A673 (cell line): ENCODE results near the gene NCOA3. TPM values are rescaled to one million over a fixed set of nuclear protein-coding genes. Genes with fewer than 3 reads are reported as not detected.

Experiments
- BruUV-seq: library from RNA; stranded (reverse); fragments of 400-500 nt; replicated peaks from 2 replicates; lab custom pipeline; 2021; lab: Mats Ljungman, UMichigan
- CTCF ChIA-PET: fragments of 300-600 bp; sonication (Branson Sonifier 250); formaldehyde crosslinking; loops from one replicate; lab custom pipeline; 2022; ENCODE audit warnings: antibody characterized with exemption; lab: Charles Lee
- POLR2A ChIA-PET: fragments of 300-600 bp; sonication (Branson Sonifier 250); formaldehyde crosslinking; loops from one replicate; lab custom pipeline; 2022; ENCODE audit warnings: antibody characterized with exemption; ENCODE audit not compliant: low non-redundant PET; lab: Charles Lee
- DNase-seq: peaks from one replicate; pipeline ENCODE4 v3.0.0-alpha.2; 2015; ENCODE audit warnings: low spot score
- H3K27ac ChIP-seq: fragments of 200-600 bp; sonication (generic); 2 replicates; pipeline ENCODE4 v1.5.1; 2016; ENCODE audit warnings: mixed run types, low read depth, mild to moderate bottlenecking, mixed read lengths, antibody characterized with exemption, low read length; ENCODE audit not compliant: poor library complexity, severe bottlenecking
- H3K27me3 ChIP-seq: fragments of 200-600 bp; sonication (generic); replicated peaks from 2 replicates; pipeline ENCODE4 v1.6.1; 2017; ENCODE audit warnings: mixed run types, low read depth, mild to moderate bottlenecking, mixed read lengths, antibody characterized with exemption, low read length; ENCODE audit not compliant: insufficient read depth, poor library complexity
- H3K36me3 ChIP-seq: fragments of 200-600 bp; sonication (generic); 2 replicates; pipeline ENCODE4 v1.6.1; 2016; ENCODE audit warnings: mixed run types, mild to moderate bottlenecking, mixed read lengths, antibody characterized with exemption, low read length; ENCODE audit not compliant: insufficient read depth, poor library complexity, severe bottlenecking
- H3K4me1 ChIP-seq: fragments of 200-600 bp; sonication (generic); 2 replicates; pipeline ENCODE4 v1.6.1; 2017; ENCODE audit warnings: mixed run types, mild to moderate bottlenecking, mixed read lengths, antibody characterized with exemption, low read length; ENCODE audit not compliant: insufficient read depth, poor library complexity, severe bottlenecking
- H3K4me3 ChIP-seq: fragments of 200-600 bp; sonication (generic); 2 replicates; pipeline ENCODE4 v1.5.1; 2016; ENCODE audit warnings: low read depth, mixed run types, mild to moderate bottlenecking, mixed read lengths, low read length; ENCODE audit not compliant: poor library complexity, severe bottlenecking
- H3K9me3 ChIP-seq: fragments of 200-600 bp; sonication (generic); 2 replicates; pipeline ENCODE4 v1.6.1; 2016; ENCODE audit warnings: mixed run types, low read depth, mild to moderate bottlenecking, mixed read lengths, antibody characterized with exemption, low read length; ENCODE audit not compliant: poor library complexity, severe bottlenecking
- EZH2 ChIP-seq: fragments of 200-600 bp; sonication (generic); IDR thresholded peaks from 2 replicates; pipeline ENCODE4 v1.6.1; 2017; ENCODE audit warnings: borderline replicate concordance, low read depth, mild to moderate bottlenecking, mixed read lengths, antibody characterized with exemption, low read length; ENCODE audit not compliant: poor library complexity, severe bottlenecking
- intact Hi-C: fragments of 100-400 bp; cut with micrococcal nuclease; formaldehyde crosslinking; loops from one replicate; pipeline ENCODE4 v1.10.0; 2022; ENCODE audit not compliant: unreplicated experiment
- total RNA-seq: library from RNA; stranded (reverse); gene quantifications from 2 replicates; pipeline ENCODE4 v1.2.3, GENCODE V29; 2021
- TF ChIP-seq, protein P1 (sequence below): fragments of 300-800, 200-600 bp; sonication (generic); conservative IDR thresholded peaks from 2 replicates; pipeline ENCODE4 v1.5.1; 2017; ENCODE audit warnings: low read depth, mild to moderate bottlenecking, antibody characterized with exemption, low read length, moderate library complexity, mixed read lengths

NCOA3 gene
- total RNA-seq, 1 experiment from 2014 or later = 26.8 TPM

DNA sequence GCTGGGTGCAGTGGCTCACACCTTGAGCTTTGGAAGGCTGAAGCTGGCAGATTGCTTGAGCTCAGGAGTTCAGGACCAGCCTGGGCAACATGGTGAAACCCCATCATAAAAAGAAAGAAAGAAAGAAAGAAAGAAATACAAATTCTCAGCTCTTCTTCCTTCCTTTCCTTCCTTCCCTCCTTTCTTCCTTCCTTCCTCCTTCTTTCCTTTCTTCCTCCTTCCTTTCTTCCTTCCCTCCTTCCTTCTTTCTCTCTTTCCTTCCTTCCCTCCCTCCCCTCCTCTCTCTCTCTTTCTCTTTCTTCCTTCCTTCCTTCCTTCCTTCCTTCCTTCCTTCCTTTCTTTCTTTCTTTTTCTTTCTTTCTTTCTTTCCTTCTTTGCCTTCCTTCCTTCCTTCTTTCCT lies 21.0 kb upstream of the NCOA3 start:
- DNase-seq = no peak
- ChIA-PET CTCF (no interaction called here), POLR2A (no interaction called here)
- BruUV-seq = no TSS peak
- Histone ChIP-seq H3K4me3 (no peak overlapping the region), H3K4me1 (no peaks in the 10 kb centered on the region), H3K9me3 (no peaks in the 10 kb centered on the region), H3K27me3 (no peaks in the 10 kb centered on the region), H3K27ac (no peak overlapping the region), H3K36me3 (no peaks in the 10 kb centered on the region)
- intact Hi-C loops = no loop called here
- TF ChIP-seq EZH2 = no peak
- TF ChIP-seq, protein P1, sequence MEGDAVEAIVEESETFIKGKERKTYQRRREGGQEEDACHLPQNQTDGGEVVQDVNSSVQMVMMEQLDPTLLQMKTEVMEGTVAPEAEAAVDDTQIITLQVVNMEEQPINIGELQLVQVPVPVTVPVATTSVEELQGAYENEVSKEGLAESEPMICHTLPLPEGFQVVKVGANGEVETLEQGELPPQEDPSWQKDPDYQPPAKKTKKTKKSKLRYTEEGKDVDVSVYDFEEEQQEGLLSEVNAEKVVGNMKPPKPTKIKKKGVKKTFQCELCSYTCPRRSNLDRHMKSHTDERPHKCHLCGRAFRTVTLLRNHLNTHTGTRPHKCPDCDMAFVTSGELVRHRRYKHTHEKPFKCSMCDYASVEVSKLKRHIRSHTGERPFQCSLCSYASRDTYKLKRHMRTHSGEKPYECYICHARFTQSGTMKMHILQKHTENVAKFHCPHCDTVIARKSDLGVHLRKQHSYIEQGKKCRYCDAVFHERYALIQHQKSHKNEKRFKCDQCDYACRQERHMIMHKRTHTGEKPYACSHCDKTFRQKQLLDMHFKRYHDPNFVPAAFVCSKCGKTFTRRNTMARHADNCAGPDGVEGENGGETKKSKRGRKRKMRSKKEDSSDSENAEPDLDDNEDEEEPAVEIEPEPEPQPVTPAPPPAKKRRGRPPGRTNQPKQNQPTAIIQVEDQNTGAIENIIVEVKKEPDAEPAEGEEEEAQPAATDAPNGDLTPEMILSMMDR = no peak

- Histone ChIP-seq H3K4me3 (no peak overlapping the region), H3K27ac (no peak overlapping the region), H3K9me3 (no peaks in the 10 kb centered on the region), H3K36me3 (no peaks in the 10 kb centered on the region), H3K4me1 (no peaks in the 10 kb centered on the region), H3K27me3 (no peaks in the 10 kb centered on the region)
- DNase-seq = no peak
- no TSS peak for BruUV-seq
- CTCF ChIA-PET = no interaction called here
- intact Hi-C loops = no loop called here
- POLR2A ChIA-PET = no interaction called here
- TF ChIP-seq, protein P1 = no peak
- no peak for TF ChIP-seq EZH2
These were observed 20.1 kb upstream of the NCOA3 start for GRCh38 chr20:47481330-47482216.

- H3K36me3 ChIP-seq = no peaks in the 10 kb centered on the region
- no peak for TF ChIP-seq EZH2
- TF ChIP-seq, protein P1 = no peak
- no peak overlapping the region for H3K4me3 ChIP-seq
- POLR2A ChIA-PET = no interaction called here
- H3K4me1 ChIP-seq = no peaks in the 10 kb centered on the region
- CTCF ChIA-PET = no interaction called here
- H3K9me3 ChIP-seq = no peaks in the 10 kb centered on the region
- intact Hi-C loops = no loop called here
- no peaks in the 10 kb centered on the region for H3K27me3 ChIP-seq
- H3K27ac ChIP-seq = no peak overlapping the region
- DNase-seq = no peak
- BruUV-seq = no TSS peak
These were observed 19.0 kb upstream of the NCOA3 start for GRCh38 chr20:47482705-47483104.
